HK-2 (cell line): ENCODE data around the gene KIF21B.

Experiments
- DNase-seq: peaks from one replicate; pipeline ENCODE4 v3.0.0-alpha.2; 2018; ENCODE audit not compliant: unreplicated experiment

KIF21B gene

GRCh38 chr1:201020040-201020591 is 3.4 kb downstream of the KIF21B start:
- peak; percentile 35 for DNase-seq

GRCh38 chr1:201019321-201019977 is 4.1 kb downstream of the KIF21B start:
- peak; percentile 85 for DNase-seq

GRCh38 chr1:201017828-201018163 is 5.7 kb downstream of the KIF21B start:
- no peak for DNase-seq

- DNase-seq: no peak
Measured at GRCh38 chr1:201016943-201017827, 6.3 kb downstream of the KIF21B start.

GRCh38 chr1:201016211-201016651 is 7.3 kb downstream of the KIF21B start:
- peak; percentile 24 for DNase-seq

- no peak for DNase-seq
Measured at GRCh38 chr1:201015551-201016091, 7.9 kb downstream of the KIF21B start.

GRCh38 chr1:201014816-201015200 is 8.7 kb downstream of the KIF21B start:
- DNase-seq: no peak

GRCh38 chr1:201013991-201014815 is 9.3 kb downstream of the KIF21B start:
- DNase-seq: no peak

- DNase-seq: no peak
Measured at GRCh38 chr1:201013031-201013485, 10.5 kb downstream of the KIF21B start.

GRCh38 chr1:201011616-201012015 is 11.9 kb downstream of the KIF21B start:
- DNase-seq: no peak

- no peak for DNase-seq
Measured at GRCh38 chr1:201009962-201010645, 13.4 kb downstream of the KIF21B start.

GRCh38 chr1:201008666-201009360 is 14.7 kb downstream of the KIF21B start:
- DNase-seq: no peak

- no peak for DNase-seq
Measured at GRCh38 chr1:201007481-201007880, 16.0 kb downstream of the KIF21B start.

- DNase-seq: no peak
Measured at GRCh38 chr1:201006450-201006849, 17.1 kb downstream of the KIF21B start.

GRCh38 chr1:201004732-201005131 is 18.8 kb downstream of the KIF21B start:
- DNase-seq: no peak

- no peak for DNase-seq
Measured at GRCh38 chr1:201004154-201004553, 19.4 kb downstream of the KIF21B start.

- no peak for DNase-seq
Measured at GRCh38 chr1:201002510-201002909, 21.0 kb downstream of the KIF21B start.

- DNase-seq: no peak
Measured at GRCh38 chr1:201001962-201002361, 21.6 kb downstream of the KIF21B start.

- no peak for DNase-seq
Measured at GRCh38 chr1:201000391-201000790, 23.1 kb downstream of the KIF21B start.

GRCh38 chr1:200999667-201000066 is 23.8 kb downstream of the KIF21B start:
- DNase-seq: no peak
